WERI-Rb-1 (cell line): ENCODE measurements around the gene RWDD3.

ENCODE experiments used
- DNase-seq: peaks from one replicate; pipeline ENCODE4 v3.0.0-alpha.2; 2020
- H3K27ac ChIP-seq: fragments of 250-450 bp; sonication (Bioruptor Pico); 2 replicates; pipeline ENCODE4 v1.5.1; 2020; ENCODE audit warnings: mild to moderate bottlenecking, moderate library complexity
- H3K27me3 ChIP-seq: fragments of 250-450 bp; sonication (Bioruptor Pico); 2 replicates; pipeline ENCODE4 v1.5.1; 2021; ENCODE audit warnings: mild to moderate bottlenecking, low read depth, moderate library complexity; ENCODE audit not compliant: insufficient read depth, severe bottlenecking
- H3K36me3 ChIP-seq: fragments of 250-450 bp; sonication (Bioruptor Pico); 2 replicates; pipeline ENCODE4 v1.5.1; 2020; ENCODE audit warnings: mild to moderate bottlenecking, moderate library complexity
- H3K4me3 ChIP-seq: 2 replicates; pipeline ENCODE4 v1.5.1; 2011; ENCODE audit warnings: low read depth, mild to moderate bottlenecking, control low read depth, low read length
- H3K9me3 ChIP-seq: fragments of 250-450 bp; sonication (Bioruptor Pico); 2 replicates; pipeline ENCODE4 v1.5.1; 2021; ENCODE audit warnings: mild to moderate bottlenecking, moderate library complexity; ENCODE audit not compliant: severe bottlenecking
- CTCF ChIP-seq: IDR thresholded peaks from 2 replicates; pipeline ENCODE4 v1.5.1; 2011; ENCODE audit warnings: low read depth, mild to moderate bottlenecking, control low read depth, inconsistent platforms, low read length

RWDD3 gene

GRCh38 chr1:95233737-95234500 is at the start of gene RWDD3:
TSS of gene RWDD3 (plus strand) at chr1:95234210. CDS start at chr1:95234231, 21 bp downstream.
- DNase-seq: peak; percentile 92
- H3K36me3 ChIP-seq: no peaks in the 10 kb centered on the region
- H3K4me3 ChIP-seq: peak within 1 kb of the TSS; percentile 87
- TF ChIP-seq CTCF: peak; percentile 77
- H3K9me3 ChIP-seq: no peaks in the 10 kb centered on the region
- peak within 1 kb of the TSS; percentile 84 for H3K27ac ChIP-seq
- H3K27me3 ChIP-seq: no peaks in the 10 kb centered on the region

GRCh38 chr1:95186149-95186548 is 47.9 kb upstream of the RWDD3 start:
- Histone ChIP-seq H3K27ac (no peak overlapping the region), H3K36me3 (no peaks in the 10 kb centered on the region), H3K9me3 (no peaks in the 10 kb centered on the region), H3K27me3 (no peaks in the 10 kb centered on the region), H3K4me3 (no peak overlapping the region)
- no peak for DNase-seq
- no peak for TF ChIP-seq CTCF

- H3K27me3 ChIP-seq: no peaks in the 10 kb centered on the region
- H3K9me3 ChIP-seq: no peaks in the 10 kb centered on the region
- DNase-seq: no peak
- no peak for TF ChIP-seq CTCF
- no peaks in the 10 kb centered on the region for H3K36me3 ChIP-seq
- no peak overlapping the region for H3K27ac ChIP-seq
- H3K4me3 ChIP-seq: no peak overlapping the region
Measured at GRCh38 chr1:95193591-95193990, 40.4 kb upstream of the RWDD3 start.

GRCh38 chr1:95195046-95195445 is 39.0 kb upstream of the RWDD3 start:
- no peak overlapping the region for H3K4me3 ChIP-seq
- no peak overlapping the region for H3K27ac ChIP-seq

GRCh38 chr1:95196017-95196416 is 38.0 kb upstream of the RWDD3 start:
- TF ChIP-seq CTCF: no peak
- no peak for DNase-seq
- no peaks in the 10 kb centered on the region for H3K9me3 ChIP-seq
- H3K4me3 ChIP-seq: no peak overlapping the region
- H3K27me3 ChIP-seq: no peaks in the 10 kb centered on the region
- no peaks in the 10 kb centered on the region for H3K36me3 ChIP-seq
- no peak overlapping the region for H3K27ac ChIP-seq

More at GRCh38 chr1:95195046-95195445, 39.0 kb upstream of the RWDD3 start:
- Histone ChIP-seq H3K9me3 (no peaks in the 10 kb centered on the region), H3K27me3 (no peaks in the 10 kb centered on the region), H3K36me3 (no peaks in the 10 kb centered on the region)
- TF ChIP-seq CTCF: no peak
- DNase-seq: no peak
